AG04450 (cell line): Measurements from ENCODE around the gene CCDC126. TPM values are rescaled to one million over a fixed set of nuclear protein-coding genes. Genes with fewer than 3 reads are reported as not detected.

Experiments
- CTCF ChIA-PET: fragments of 300-600, 350-600 bp; formaldehyde crosslinking; extraction: SDS; loops from one replicate; lab custom pipeline; 2022; ENCODE audit warnings: antibody characterized with exemption, inconsistent platforms; lab: Charles Lee
- POLR2A ChIA-PET: fragments of 350-600 bp; formaldehyde crosslinking; extraction: SDS; loops from one replicate; lab custom pipeline; 2021; ENCODE audit warnings: antibody characterized with exemption, inconsistent platforms; lab: Yijun Ruan, JAX
- DNase-seq: peaks from one replicate; pipeline ENCODE4 v3.0.0-alpha.2; 2011; ENCODE audit warnings: low read depth, low spot score
- H3K27ac ChIP-seq: one replicate; pipeline ENCODE4 v1.5.1; 2012; ENCODE audit warnings: low read depth, low read length, control low read depth
- H3K27me3 ChIP-seq: one replicate; pipeline ENCODE4 v1.6.0; 2012; ENCODE audit warnings: low read length; ENCODE audit not compliant: control insufficient read depth, insufficient read depth
- H3K4me3 ChIP-seq: 2 replicates; pipeline ENCODE4 v1.5.1; 2011; ENCODE audit warnings: mild to moderate bottlenecking, low read depth, low read length, control low read depth
- H3K9me3 ChIP-seq: 2 replicates; pipeline ENCODE4 v1.5.1; 2012; ENCODE audit warnings: low read length; ENCODE audit not compliant: control insufficient read depth, insufficient read depth
- CTCF ChIP-seq: IDR thresholded peaks from 2 replicates; pipeline ENCODE4 v1.5.1; 2011; ENCODE audit warnings: low read depth, low read length, control low read depth, inconsistent platforms
- polyA plus RNA-seq: library from polyadenylated mRNA; depleted of rRNA; stranded (reverse); fragments of >200 nt; gene quantifications from 2 replicates; pipeline ENCODE4 v1.2.3, GENCODE V29; 2011

Gene CCDC126
- polyA plus RNA-seq, 1 experiment = 7.6 TPM

GRCh38 chr7:23615331-23615730 lies 18.1 kb downstream of the CCDC126 start:
- CTCF ChIA-PET = interaction anchor here (0.5 kb wide), 1 partner anchor 68 kb away, joined by 3 read pairs; no protein-coding TSS in a partner anchor

GRCh38 chr7:23616593-23616992 lies 19.4 kb downstream of the CCDC126 start:
- ChIA-PET CTCF (no interaction called here), POLR2A (no interaction called here)
- Histone ChIP-seq H3K27me3 (no peaks in the 10 kb centered on the region), H3K4me3 (no peak overlapping the region), H3K27ac (no peak overlapping the region), H3K9me3 (peaks cover 4% of the 10 kb centered on the region)
- no peak for DNase-seq
- no peak for TF ChIP-seq CTCF

More at GRCh38 chr7:23615331-23615730, 18.1 kb downstream of the CCDC126 start:
- H3K4me3 ChIP-seq = no peak overlapping the region
- no peaks in the 10 kb centered on the region for H3K27me3 ChIP-seq
- no peak overlapping the region for H3K27ac ChIP-seq
- POLR2A ChIA-PET = no interaction called here
- H3K9me3 ChIP-seq = peaks cover 4% of the 10 kb centered on the region
- TF ChIP-seq CTCF = no peak
- DNase-seq = no peak

GRCh38 chr7:23617482-23617881 lies 20.3 kb downstream of the CCDC126 start:
- H3K9me3 ChIP-seq = peaks cover 4% of the 10 kb centered on the region
- ChIA-PET CTCF (interaction anchor here (1.4 kb wide), 1 partner anchor 79 kb away, joined by 3 read pairs; no protein-coding TSS in a partner anchor), POLR2A (interaction anchor here (0.7 kb wide), 1 partner anchor 130 kb away, joined by 4 read pairs; no protein-coding TSS in a partner anchor)
- no peak overlapping the region for H3K4me3 ChIP-seq
- no peak overlapping the region for H3K27ac ChIP-seq
- TF ChIP-seq CTCF = no peak
- no peak for DNase-seq
- no peaks in the 10 kb centered on the region for H3K27me3 ChIP-seq

- Histone ChIP-seq H3K27ac (no peak overlapping the region), H3K4me3 (no peak overlapping the region), H3K27me3 (no peaks in the 10 kb centered on the region), H3K9me3 (peaks cover 4% of the 10 kb centered on the region)
- ChIA-PET POLR2A (no interaction called here), CTCF (interaction anchor here (0.6 to 1.4 kb wide), 2 partner anchors 78 to 197 kb away, joined by 3 to 8 read pairs; no protein-coding TSS in a partner anchor)
- DNase-seq = no peak
- TF ChIP-seq CTCF = no peak
Measured at GRCh38 chr7:23618241-23618640, 21.1 kb downstream of the CCDC126 start.

GRCh38 chr7:23619141-23619540 lies 22.0 kb downstream of the CCDC126 start:
- POLR2A ChIA-PET = no interaction called here
- H3K27me3 ChIP-seq = no peaks in the 10 kb centered on the region
- H3K27ac ChIP-seq = no peak overlapping the region
- peaks cover 4% of the 10 kb centered on the region for H3K9me3 ChIP-seq
- TF ChIP-seq CTCF = no peak
- no peak overlapping the region for H3K4me3 ChIP-seq
- CTCF ChIA-PET = no interaction called here
- no peak for DNase-seq
